K562 (cell line): ENCODE data around the gene RAD1. TPM values are rescaled to one million over a fixed set of nuclear protein-coding genes. Genes with fewer than 3 reads are reported as not detected.

Experiments used
- ATAC-seq: fragments of 200-7000 bp; cut with Tn5 transposase; 3 replicates; pipeline ENCODE4 v1.9.1; 2020; ENCODE audit warnings: moderate library complexity
- BruUV-seq: library from RNA; stranded (reverse); fragments of 400-500 nt; replicated peaks from 2 replicates; lab custom pipeline; 2021; lab: Mats Ljungman, UMichigan
- CTCF ChIA-PET: fragments of 300-600 bp; formaldehyde crosslinking; extraction: SDS; loops from one replicate; lab custom pipeline; 2021; ENCODE audit warnings: low intra/inter-chr PET ratio; lab: Yijun Ruan, JAX
- POLR2A ChIA-PET: fragments of 300-600, 350-650 bp; sonication (Branson Sonifier 250); formaldehyde crosslinking; extraction: SDS; loops from one replicate; lab custom pipeline; 2021; ENCODE audit warnings: antibody characterized with exemption, inconsistent platforms; lab: Yijun Ruan, JAX
- DNase-seq, 4 experiments: peaks; one replicate each; pipeline versions ENCODE4 v3.0.0 to v3.0.0-alpha.2; 2011 to 2018; ENCODE audit warnings: low spot score in 3 of 4, mixed read lengths in 3 of 4; ENCODE audit errors: extremely low read depth in 1 of 4
- FAIRE-seq: peaks from 2 replicates; lab custom pipeline; 2011; peaks lifted over from hg19 to GRCh38; lab: Jason Lieb, UNC
- H2AFZ ChIP-seq: 2 replicates; pipeline ENCODE4 v1.6.0; 2011; ENCODE audit warnings: low read depth, low read length, control low read depth, inconsistent platforms
- H3K27ac ChIP-seq: fragments of 200-600 bp; 3 replicates; pipeline ENCODE4 v1.8.0; 2011; ENCODE audit warnings: low read depth, mild to moderate bottlenecking, control low read depth, inconsistent platforms, low read length, moderate library complexity, mixed read lengths; ENCODE audit errors: extremely low read depth
- H3K27me3 ChIP-seq, 2 experiments: fragments of 300-600 bp in 1 of 2; 2 replicates in 1 of 2; 3 replicates in 1 of 2; pipeline versions ENCODE4 v1.6.0 to v1.8.0; 2011; ENCODE audit warnings: inconsistent platforms in 2 of 2, low read length in 2 of 2, mild to moderate bottlenecking in 1 of 2, mixed read lengths in 1 of 2, moderate library complexity in 1 of 2; ENCODE audit not compliant: control insufficient read depth in 2 of 2, insufficient read depth in 2 of 2
- H3K36me3 ChIP-seq: fragments of 300-600 bp; 3 replicates; pipeline ENCODE4 v1.8.0; 2011; ENCODE audit warnings: mild to moderate bottlenecking, low read length, inconsistent platforms; ENCODE audit not compliant: control insufficient read depth, insufficient read depth
- H3K4me1 ChIP-seq, 2 experiments: fragments of 200-600 bp in 1 of 2; replicated peaks in 1 of 2; 2 replicates in 1 of 2; 3 replicates in 1 of 2; pipeline versions ENCODE4 v1.5.1 to v1.8.0; 2011; ENCODE audit warnings: inconsistent platforms in 2 of 2, low read length in 2 of 2, mild to moderate bottlenecking in 1 of 2, mixed read lengths in 1 of 2, moderate library complexity in 1 of 2; ENCODE audit not compliant: control insufficient read depth in 2 of 2, insufficient read depth in 2 of 2
- H3K4me2 ChIP-seq: 2 replicates; pipeline ENCODE4 v1.6.1; 2011; ENCODE audit warnings: low read length, control low read depth, inconsistent platforms, mixed read lengths; ENCODE audit not compliant: insufficient read depth
- H3K4me3 ChIP-seq: fragments of 200-600 bp; sonication (generic), shearing (Covaris generic); 2 replicates; pipeline ENCODE4 v1.5.1; 2016; ENCODE audit warnings: control low read depth, inconsistent platforms
- H3K79me2 ChIP-seq: fragments of 200-600 bp; 3 replicates; pipeline ENCODE4 v1.8.0; 2011; ENCODE audit warnings: low read length, inconsistent platforms; ENCODE audit not compliant: control insufficient read depth, insufficient read depth
- H3K9ac ChIP-seq, 2 experiments: 2 replicates each; pipeline versions ENCODE4 v1.6.0 to v1.6.1; 2011; ENCODE audit warnings: low read depth in 2 of 2, low read length in 2 of 2, control low read depth in 1 of 2, inconsistent platforms in 1 of 2, mild to moderate bottlenecking in 1 of 2, mixed read lengths in 1 of 2; ENCODE audit not compliant: insufficient read depth in 1 of 2
- H3K9me1 ChIP-seq: one replicate; pipeline ENCODE4 v1.6.0; 2011; ENCODE audit warnings: inconsistent platforms, mild to moderate bottlenecking, low read length, moderate library complexity; ENCODE audit not compliant: control insufficient read depth, insufficient read depth
- H3K9me3 ChIP-seq: replicated peaks from 2 replicates; pipeline ENCODE4 v1.5.1; 2011; ENCODE audit warnings: low read depth, low read length, inconsistent platforms; ENCODE audit not compliant: control insufficient read depth, insufficient read depth
- H4K20me1 ChIP-seq: replicated peaks from 2 replicates; pipeline ENCODE4 v1.6.1; 2011; ENCODE audit warnings: low read length, inconsistent platforms, mixed read lengths; ENCODE audit not compliant: control insufficient read depth, insufficient read depth
- FOXP4 ChIP-seq: sonication (generic); formaldehyde crosslinking; IDR thresholded peaks from 2 replicates; pipeline ENCODE4 v1.8.0; 2022; ENCODE audit warnings: mild to moderate bottlenecking, missing genetic modification reagents, borderline replicate concordance
- HDAC3 ChIP-seq: fragments of 450-650 bp; IDR thresholded peaks from 2 replicates; pipeline ENCODE4 v1.6.1; 2018; ENCODE audit warnings: borderline replicate concordance, mild to moderate bottlenecking, moderate library complexity; ENCODE audit not compliant: partially characterized antibody
- LEF1 ChIP-seq: fragments of 450-650 bp; IDR thresholded peaks from 2 replicates; pipeline ENCODE4 v1.6.1; 2016; ENCODE audit warnings: mild to moderate bottlenecking
- POLR2G ChIP-seq: fragments of 200-400 bp; formaldehyde crosslinking; IDR thresholded peaks from 2 replicates; pipeline ENCODE4 v1.6.1; 2017; ENCODE audit warnings: low read depth, mild to moderate bottlenecking, antibody characterized with exemption, low read length, moderate library complexity
- RBFOX2 ChIP-seq: fragments of 200-400 bp; formaldehyde crosslinking; IDR thresholded peaks from 2 replicates; pipeline ENCODE4 v1.6.1; 2017; ENCODE audit warnings: low read depth, mild to moderate bottlenecking, low read length, moderate library complexity
- RBM25 ChIP-seq: fragments of 200-400 bp; formaldehyde crosslinking; IDR thresholded peaks from 2 replicates; pipeline ENCODE4 v1.6.1; 2018; ENCODE audit warnings: low read length, low read depth, moderate library complexity; ENCODE audit not compliant: severe bottlenecking
- SIRT6 ChIP-seq: IDR thresholded peaks from one replicate; pipeline ENCODE4 v1.6.1; 2012; ENCODE audit warnings: low read depth, mild to moderate bottlenecking, control low read depth, inconsistent platforms, low read length, moderate library complexity
- USF2 ChIP-seq: sonication (generic); formaldehyde crosslinking; IDR thresholded peaks from 2 replicates; pipeline ENCODE4 v1.5.0; 2020; ENCODE audit warnings: missing genetic modification reagents
- ZNF121 ChIP-seq: sonication (generic); formaldehyde crosslinking; conservative IDR thresholded peaks from 2 replicates; pipeline ENCODE4 v1.8.0; 2022; ENCODE audit warnings: missing genetic modification reagents
- ZNF518B ChIP-seq: fragments of 250-450 bp; sonication (Bioruptor Pico); IDR thresholded peaks from 2 replicates; pipeline ENCODE4 v1.5.0; 2021; ENCODE audit warnings: mild to moderate bottlenecking, moderate library complexity
- WGBS: fragments of 100-300 bp; shearing (Covaris generic); methylation state at CpG from one replicate; pipeline ENCODE4 v1.1.6; 2016; ENCODE audit warnings: low coverage, mixed read lengths; ENCODE audit not compliant: insufficient coverage; ENCODE audit errors: missing lambda C conversion rate; 5-methylcytosine and 5-hydroxymethylcytosine counted together
- in situ Hi-C: fragments of 300-500 bp; cut with MboI; formaldehyde crosslinking; loops from 4 replicates; pipeline ENCODE4 v1.15.0; 2018; ENCODE audit warnings: inconsistent platforms, mixed read lengths
- intact Hi-C: fragments of 100-400 bp; cut with micrococcal nuclease; formaldehyde crosslinking; loops from 2 replicates; pipeline ENCODE4 v1.14.2; 2022
- polyA plus RNA-seq, 8 experiments: library from polyadenylated mRNA; depleted of rRNA in 4 of 8; stranded (reverse) in 5 of 8; unstranded in 3 of 8; fragments of >200 nt; fragmentation: Nextera tagmentation in 2 of 8; fragmentation: Illumina TruSeq in 1 of 8; extraction: Ambion mirVana in 2 of 8; extraction: Trizol in 1 of 8; gene quantifications; 2 replicates each; pipeline versions ENCODE4 v1.2.1 to v1.2.3, GENCODE V29; 2011 to 2014; ENCODE audit warnings: inconsistent platforms in 1 of 8, missing spikeins in 1 of 8
- total RNA-seq, 7 experiments: library from RNA; depleted of rRNA in 6 of 7; stranded (reverse); fragments of >200 nt in 6 of 7; fragmentation: Illumina TruSeq in 2 of 7; extraction: Trizol in 2 of 7; gene quantifications; 2 replicates each; pipeline versions ENCODE4 v1.2.1 to v1.2.3, GENCODE V29; 2011 to 2021; ENCODE audit warnings: low replicate concordance in 1 of 7

Gene RAD1
- total and polyA plus RNA-seq, 9 of the 15 experiments (the other 6 are each of a cell fraction or from before 2014, with no cell fraction given), result 44.5 to 148 (median 60.8) TPM

- CTCF ChIA-PET, result interaction anchor here (0.7 kb wide), 1 partner anchor 395 kb away, joined by 3 read pairs; no protein-coding TSS in a partner anchor
Measured at GRCh38 chr5:34918025-34918424, 2.7 kb upstream of the RAD1 start.

More at GRCh38 chr5:34918025-34918424, 2.7 kb upstream of the RAD1 start:
- peak overlapping the region; percentile 98 for H3K4me2 ChIP-seq
- H2AFZ ChIP-seq, result no peak overlapping the region
- no peaks in the 10 kb centered on the region for H3K27me3 ChIP-seq
- BruUV-seq, result no TSS peak
- no peak for TF ChIP-seq LEF1
- no peak for TF ChIP-seq FOXP4 (CRISPR knock-in tag)
- TF ChIP-seq USF2 (CRISPR knock-in tag), result no peak
- TF ChIP-seq ZNF121 (CRISPR knock-in tag), result peak; percentile 90
- no peak for TF ChIP-seq SIRT6
- peak; percentile 10 for TF ChIP-seq RBM25
- peak; percentile 66 for TF ChIP-seq RBFOX2
- no peak for TF ChIP-seq ZNF518B (CRISPR knock-in tag)
- no peak for TF ChIP-seq HDAC3
- TF ChIP-seq POLR2G, result 0 out of 2 replicates have a peak, but pooled peaks have one; percentile 17
- no peaks in the 10 kb centered on the region for H3K9me3 ChIP-seq
- H3K9ac ChIP-seq, result peak overlapping the region; percentile 65 to 99; a peak in 3 of 4 replicates
- peak overlapping the region; percentile 94; the same call in 1 of the 2 replicates for H3K4me3 ChIP-seq
- peak; percentile 8 for ATAC-seq
- peaks cover 82% of the 10 kb centered on the region for H3K36me3 ChIP-seq
- peak overlapping the region; percentile 6; the same call in 2 of the 3 replicates for H3K27ac ChIP-seq
- FAIRE-seq, result no peak
- in situ Hi-C loops, result loop anchor here (25.0 kb wide), 1 partner anchor 1456 kb away; no protein-coding TSS in a partner anchor
- H3K79me2 ChIP-seq, result peaks cover 95% of the 10 kb centered on the region
- peak in 1 of 4 experiments; percentile 59 for DNase-seq
- H3K9me1 ChIP-seq, result no peaks in the 10 kb centered on the region
- intact Hi-C loops, result loop anchor here (5.0 kb wide), 2 partner anchors 84 to 221 kb away; no protein-coding TSS in a partner anchor
- WGBS, result 29% methylated on average over 4 of the region's 4 CpGs
- H3K4me1 ChIP-seq, result peaks cover 11% of the 10 kb centered on the region in 2 experiments
- H4K20me1 ChIP-seq, result peaks cover 8% of the 10 kb centered on the region
- POLR2A ChIA-PET, result interaction anchor here (0.6 to 6.4 kb wide), 4 partner anchors 11 to 363 kb away, joined by 3 to 67 read pairs (median 3); partner anchors contain the start of gene DNAJC21
